Osteocyte (in vitro differentiated cells): ENCODE data around the gene BNC2. TPM values are rescaled to one million over a fixed set of nuclear protein-coding genes. Genes with fewer than 3 reads are reported as not detected.

Experiments
- DNase-seq: peaks from one replicate; pipeline ENCODE4 v3.0.0; 2021; ENCODE audit warnings: mixed read lengths; ENCODE audit not compliant: unreplicated experiment; ENCODE audit errors: extremely low spot score
- H3K27ac Mint-ChIP-seq: one replicate; pipeline ENCODE4 v1.8.0; 2021; ENCODE audit warnings: mild to moderate bottlenecking, mixed read lengths; ENCODE audit not compliant: unreplicated experiment
- H3K27me3 Mint-ChIP-seq: one replicate; pipeline ENCODE4 v1.8.0; 2021; ENCODE audit warnings: mixed read lengths; ENCODE audit not compliant: unreplicated experiment
- H3K36me3 Mint-ChIP-seq: one replicate; pipeline ENCODE4 v1.8.0; 2021; ENCODE audit warnings: mixed read lengths; ENCODE audit not compliant: unreplicated experiment
- H3K4me1 Mint-ChIP-seq: one replicate; pipeline ENCODE4 v1.8.0; 2021; ENCODE audit warnings: mixed read lengths; ENCODE audit not compliant: unreplicated experiment
- H3K4me3 Mint-ChIP-seq: one replicate; pipeline ENCODE4 v1.8.0; 2021; ENCODE audit warnings: mild to moderate bottlenecking, moderate library complexity, mixed read lengths; ENCODE audit not compliant: unreplicated experiment
- H3K9me3 Mint-ChIP-seq: one replicate; pipeline ENCODE4 v1.8.0; 2021; ENCODE audit warnings: mixed read lengths; ENCODE audit not compliant: unreplicated experiment
- total RNA-seq: library from RNA; stranded (reverse); gene quantifications from 2 replicates; pipeline ENCODE4 v1.2.1, GENCODE V29; 2021
- TF ChIP-seq, protein P1 (sequence below): fragments of 200-600 bp; sonication (generic); IDR thresholded peaks from 2 replicates; pipeline ENCODE4 v1.5.0; 2021; ENCODE audit warnings: antibody characterized with exemption, mild to moderate bottlenecking, moderate library complexity

BNC2 gene
- total RNA-seq, 1 donor from 2014 or later = 66.5 TPM

DNA sequence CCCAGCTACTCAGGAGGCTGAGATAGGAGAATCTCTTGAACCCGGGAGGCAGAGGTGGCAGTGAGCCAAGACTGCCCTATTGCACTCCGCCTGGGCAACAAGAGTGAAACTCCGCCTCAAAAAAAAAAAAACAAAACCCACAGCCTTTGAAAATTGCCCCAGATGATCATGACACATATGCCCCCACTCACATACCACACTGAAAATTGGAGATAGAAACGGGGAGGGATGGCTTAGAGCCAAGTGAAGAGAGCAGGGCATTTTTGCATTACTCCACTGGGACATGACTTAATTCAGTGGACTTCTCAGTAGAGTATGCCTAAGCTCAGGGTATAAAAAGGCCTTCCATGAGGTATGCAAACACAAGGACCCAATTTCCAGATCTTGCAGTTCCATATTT lies 309.3 kb downstream of the BNC2 start:
- no peak for DNase-seq
- Mint-ChIP-seq H3K27ac (no peak overlapping the region), H3K36me3 (peaks cover 8% of the 10 kb centered on the region), H3K4me3 (no peak overlapping the region), H3K27me3 (no peaks in the 10 kb centered on the region), H3K4me1 (peaks cover 11% of the 10 kb centered on the region), H3K9me3 (no peaks in the 10 kb centered on the region)
- TF ChIP-seq, protein P1, sequence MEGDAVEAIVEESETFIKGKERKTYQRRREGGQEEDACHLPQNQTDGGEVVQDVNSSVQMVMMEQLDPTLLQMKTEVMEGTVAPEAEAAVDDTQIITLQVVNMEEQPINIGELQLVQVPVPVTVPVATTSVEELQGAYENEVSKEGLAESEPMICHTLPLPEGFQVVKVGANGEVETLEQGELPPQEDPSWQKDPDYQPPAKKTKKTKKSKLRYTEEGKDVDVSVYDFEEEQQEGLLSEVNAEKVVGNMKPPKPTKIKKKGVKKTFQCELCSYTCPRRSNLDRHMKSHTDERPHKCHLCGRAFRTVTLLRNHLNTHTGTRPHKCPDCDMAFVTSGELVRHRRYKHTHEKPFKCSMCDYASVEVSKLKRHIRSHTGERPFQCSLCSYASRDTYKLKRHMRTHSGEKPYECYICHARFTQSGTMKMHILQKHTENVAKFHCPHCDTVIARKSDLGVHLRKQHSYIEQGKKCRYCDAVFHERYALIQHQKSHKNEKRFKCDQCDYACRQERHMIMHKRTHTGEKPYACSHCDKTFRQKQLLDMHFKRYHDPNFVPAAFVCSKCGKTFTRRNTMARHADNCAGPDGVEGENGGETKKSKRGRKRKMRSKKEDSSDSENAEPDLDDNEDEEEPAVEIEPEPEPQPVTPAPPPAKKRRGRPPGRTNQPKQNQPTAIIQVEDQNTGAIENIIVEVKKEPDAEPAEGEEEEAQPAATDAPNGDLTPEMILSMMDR = no peak

DNA sequence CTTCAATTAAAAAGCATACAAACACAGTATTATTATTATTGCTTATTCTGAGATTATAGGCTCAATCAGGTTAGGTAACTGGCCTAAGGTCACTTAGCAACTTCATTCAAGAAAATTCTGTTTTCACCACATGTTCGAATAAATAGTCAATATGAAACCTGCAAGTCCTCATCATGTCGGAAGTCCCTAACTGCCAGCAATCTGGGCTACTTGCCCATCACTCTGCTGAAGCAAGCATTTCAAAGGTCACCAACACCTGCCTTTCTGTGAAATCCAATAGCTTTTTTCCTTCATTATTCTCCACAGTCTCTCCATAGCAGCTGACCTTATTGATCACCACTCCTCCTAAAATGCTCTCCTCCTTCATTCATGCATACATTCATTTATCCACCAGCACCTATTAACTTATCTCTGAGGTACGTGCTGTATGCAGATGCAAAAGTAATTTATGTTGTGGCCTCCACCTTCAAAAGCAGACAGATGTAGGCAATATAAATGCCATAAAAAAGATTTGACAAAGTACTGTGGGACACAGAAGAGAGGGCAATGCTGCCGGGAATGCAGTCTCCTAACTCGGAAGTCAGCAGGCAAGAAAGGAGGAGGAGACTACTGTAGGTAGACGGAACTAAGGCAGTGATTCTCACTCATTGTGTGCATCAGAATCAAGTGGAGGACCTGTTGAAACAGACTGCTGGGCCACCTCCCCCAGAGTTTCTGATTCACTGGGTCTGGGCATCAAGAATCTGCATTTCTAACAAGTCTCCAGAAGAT lies 310.9 kb downstream of the BNC2 start:
- H3K36me3 Mint-ChIP-seq = peaks cover 9% of the 10 kb centered on the region
- no peak for DNase-seq
- peaks cover 11% of the 10 kb centered on the region for H3K4me1 Mint-ChIP-seq
- no peak overlapping the region for H3K27ac Mint-ChIP-seq
- H3K9me3 Mint-ChIP-seq = no peaks in the 10 kb centered on the region
- no peak overlapping the region for H3K4me3 Mint-ChIP-seq
- TF ChIP-seq, protein P1 = no peak
- no peaks in the 10 kb centered on the region for H3K27me3 Mint-ChIP-seq

DNA sequence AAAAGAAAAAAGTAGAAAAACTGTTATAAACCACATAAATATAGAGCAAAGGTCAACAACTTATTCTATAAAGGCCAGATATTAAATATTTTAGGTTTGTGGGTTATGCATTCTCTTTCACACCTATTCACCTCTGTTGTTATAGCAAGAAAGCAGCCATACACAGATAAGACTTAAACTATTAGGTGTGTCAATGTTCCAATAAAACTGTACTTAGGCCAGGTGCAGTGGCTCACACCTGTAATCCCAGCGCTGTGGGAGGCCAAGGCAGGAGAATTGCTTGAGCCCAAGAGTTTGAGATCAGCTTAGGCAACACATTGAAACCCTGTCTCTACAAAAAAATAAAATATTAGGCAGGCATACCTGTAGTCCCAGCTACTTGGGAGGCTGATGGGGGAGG lies 314.7 kb downstream of the BNC2 start:
- no peak for DNase-seq
- Mint-ChIP-seq H3K4me3 (no peak overlapping the region), H3K27ac (no peak overlapping the region), H3K36me3 (peaks cover 35% of the 10 kb centered on the region), H3K4me1 (peaks cover 7% of the 10 kb centered on the region), H3K9me3 (no peaks in the 10 kb centered on the region), H3K27me3 (no peaks in the 10 kb centered on the region)
- TF ChIP-seq, protein P1 = no peak

DNA sequence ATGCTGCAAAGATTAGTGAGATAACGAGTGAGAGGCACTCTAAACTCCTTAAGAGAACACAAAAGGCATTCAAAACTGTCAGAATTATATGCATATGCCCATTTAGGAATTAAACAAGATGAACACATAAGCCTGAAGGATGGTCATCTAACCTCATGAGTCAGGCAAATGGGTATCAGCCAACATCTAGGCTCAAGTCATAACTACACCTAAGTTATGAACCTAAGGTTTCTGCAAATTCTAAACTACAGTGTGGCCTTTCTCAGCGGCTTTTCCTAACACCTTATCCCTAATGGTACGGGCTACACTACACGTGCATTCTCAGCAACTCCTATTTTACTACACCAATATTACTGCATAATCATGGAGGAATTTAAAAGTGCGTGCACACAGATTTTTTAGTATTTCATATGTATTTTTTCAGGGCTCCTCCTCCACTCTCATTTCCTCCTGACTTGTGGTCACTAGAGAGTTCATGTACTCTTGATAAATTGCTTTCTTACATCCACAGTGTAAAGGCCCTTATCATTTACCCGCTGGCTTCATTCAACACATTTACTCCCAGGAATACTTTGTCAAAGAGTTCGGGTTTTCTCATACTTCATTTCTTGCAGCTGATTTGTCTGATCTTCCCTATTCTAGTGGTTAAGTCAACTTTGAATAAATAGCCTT lies 316.5 kb downstream of the BNC2 start:
- TF ChIP-seq, protein P1 = no peak
- Mint-ChIP-seq H3K27me3 (no peaks in the 10 kb centered on the region), H3K4me1 (peaks cover 2% of the 10 kb centered on the region), H3K36me3 (peaks cover 40% of the 10 kb centered on the region), H3K27ac (no peak overlapping the region), H3K4me3 (no peak overlapping the region), H3K9me3 (no peaks in the 10 kb centered on the region)
- DNase-seq = no peak

DNA sequence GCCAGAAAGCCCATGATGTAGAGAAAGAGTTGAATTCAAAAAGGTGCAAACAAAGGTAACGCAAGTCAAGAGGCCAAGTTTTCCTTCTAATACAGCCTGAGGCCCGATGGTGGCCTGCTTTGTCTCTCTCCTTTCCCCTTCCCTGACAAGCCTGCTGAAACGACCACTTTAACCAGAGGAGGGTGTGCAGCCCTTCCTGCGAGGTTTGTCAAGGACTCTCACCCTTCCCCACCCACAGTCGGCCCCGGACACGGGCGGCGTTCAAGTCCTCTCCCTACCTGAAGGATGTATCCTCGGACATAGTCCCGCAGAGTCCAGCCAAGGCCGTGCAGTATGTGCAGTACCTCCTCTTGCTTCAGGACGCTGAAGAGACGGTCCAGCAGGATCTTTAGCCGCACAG lies 318.2 kb downstream of the BNC2 start:
- TF ChIP-seq, protein P1 = no peak
- H3K9me3 Mint-ChIP-seq = no peaks in the 10 kb centered on the region
- H3K27ac Mint-ChIP-seq = no peak overlapping the region
- H3K4me3 Mint-ChIP-seq = no peak overlapping the region
- no peaks in the 10 kb centered on the region for H3K4me1 Mint-ChIP-seq
- H3K27me3 Mint-ChIP-seq = no peaks in the 10 kb centered on the region
- DNase-seq = no peak
- peaks cover 52% of the 10 kb centered on the region for H3K36me3 Mint-ChIP-seq
